Liver (tissue), 3 donors: ENCODE results near the gene IRAG1.

Experiments
- ATF3 ChIP-seq: IDR thresholded peaks from 2 replicates; pipeline ENCODE4 v1.6.1; 2016; ENCODE audit warnings: antibody characterized with exemption
- CTCF ChIP-seq: fragments of 150-350 bp; IDR thresholded peaks from 2 replicates; pipeline ENCODE4 v1.5.1; 2017; ENCODE audit warnings: improper control_type of control experiment, low read depth, low read length; ENCODE audit not compliant: missing input control
- EGR1 ChIP-seq, 2 donors: IDR thresholded peaks; 2 replicates each; pipeline ENCODE4 v1.6.1; 2016 to 2018; ENCODE audit warnings: antibody characterized with exemption in 2 of 2, low read depth in 2 of 2
- FOXA1 ChIP-seq: IDR thresholded peaks from 2 replicates; pipeline ENCODE4 v1.6.1; 2016; ENCODE audit warnings: antibody characterized with exemption
- GABPA ChIP-seq, 2 donors: IDR thresholded peaks in 1 of 2; conservative IDR thresholded peaks in 1 of 2; 2 replicates each; pipeline ENCODE4 v1.6.1; 2016; ENCODE audit warnings: antibody characterized with exemption in 2 of 2, mild to moderate bottlenecking in 1 of 2, moderate library complexity in 1 of 2
- HNF4A ChIP-seq, 2 donors: conservative IDR thresholded peaks; 2 replicates each; pipeline ENCODE4 v1.6.1; 2016; ENCODE audit warnings: antibody characterized with exemption in 2 of 2, mild to moderate bottlenecking in 2 of 2
- JUND ChIP-seq, 2 donors: IDR thresholded peaks; 2 replicates each; pipeline ENCODE4 v1.6.1; 2016; ENCODE audit warnings: antibody characterized with exemption in 2 of 2
- MAX ChIP-seq: IDR thresholded peaks from 2 replicates; pipeline ENCODE4 v1.6.1; 2016; ENCODE audit warnings: antibody characterized with exemption
- RAD21 ChIP-seq, 2 donors: IDR thresholded peaks; 2 replicates each; pipeline ENCODE4 v1.6.1; 2016; ENCODE audit warnings: antibody characterized with exemption in 2 of 2, mild to moderate bottlenecking in 2 of 2
- REST ChIP-seq: IDR thresholded peaks from 2 replicates; pipeline ENCODE4 v1.6.1; 2016; ENCODE audit warnings: antibody characterized with exemption, mild to moderate bottlenecking
- SP1 ChIP-seq: IDR thresholded peaks from 2 replicates; pipeline ENCODE4 v1.6.1; 2018; ENCODE audit warnings: antibody characterized with exemption, mild to moderate bottlenecking
- TAF1 ChIP-seq: conservative IDR thresholded peaks from 2 replicates; pipeline ENCODE4 v1.6.1; 2016; ENCODE audit warnings: antibody characterized with exemption, mild to moderate bottlenecking
- YY1 ChIP-seq: IDR thresholded peaks from 2 replicates; pipeline ENCODE4 v1.6.1; 2016; ENCODE audit warnings: antibody characterized with exemption, mild to moderate bottlenecking
- ZBTB33 ChIP-seq: IDR thresholded peaks from 2 replicates; pipeline ENCODE4 v1.6.1; 2016; ENCODE audit warnings: antibody characterized with exemption
- donor health status: healthy.
- donor health status: healthy.

GRCh38 chr11:10709299-10710086 lies 15.9 kb upstream of the IRAG1 start:
- no peak for TF ChIP-seq CTCF
- TF ChIP-seq ATF3 = no peak
- no peak for TF ChIP-seq YY1
- no peak for TF ChIP-seq MAX
- no peak for TF ChIP-seq TAF1
- TF ChIP-seq EGR1 (IDR thresholded peaks at IDR 0.05; ENCODE audit: low read depth in 2 of 2) = no peak
- TF ChIP-seq GABPA (IDR thresholded peaks at IDR 0.05 in 1 of 2, conservative IDR thresholded peaks at IDR 0.05 in 1 of 2) = no peak
- TF ChIP-seq HNF4A (conservative IDR thresholded peaks at IDR 0.05) = no peak
- TF ChIP-seq JUND (IDR thresholded peaks at IDR 0.05) = no peak
- TF ChIP-seq FOXA1 = no peak
- TF ChIP-seq SP1 = no peak
- no peak for TF ChIP-seq RAD21 (IDR thresholded peaks at IDR 0.05)
- no peak for TF ChIP-seq REST
- no peak for TF ChIP-seq ZBTB33
